ENCODE results near the gene BSN.

DNA sequence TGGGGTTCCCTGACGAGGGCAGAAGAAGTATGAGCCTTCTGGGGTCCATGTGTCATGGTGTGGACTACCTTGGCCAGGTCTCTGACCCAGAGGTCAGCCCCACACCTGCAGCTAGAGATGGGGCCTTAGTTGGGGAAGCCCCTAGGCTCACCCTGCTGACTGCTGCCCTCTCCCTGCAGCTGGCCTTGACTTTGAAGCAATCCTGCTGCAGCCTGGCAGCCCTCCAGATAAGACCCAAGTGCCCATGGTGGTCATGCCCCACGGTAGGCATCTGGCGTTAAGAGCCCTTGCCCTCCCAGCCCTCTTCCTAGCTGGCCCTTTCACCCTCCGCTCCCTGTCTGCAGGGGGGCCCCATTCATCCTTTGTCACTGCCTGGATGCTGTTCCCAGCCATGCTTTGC, 127.3 kb downstream of the BSN start:
- TF ChIP-seq EZH2phosphoT487 (IDR thresholded peaks at IDR 0.05; ENCODE audit: insufficient read depth, low read depth) (no peak), EZH2 (IDR thresholded peaks at IDR 0.05; ENCODE audit: insufficient read depth, poor library complexity, severe bottlenecking) (no peak)
